Measurements from ENCODE around the gene RASD2.

- no peak for TF ChIP-seq CTCF (IDR thresholded peaks at IDR 0.05)
- no peak for TF ChIP-seq EP300 (IDR thresholded peaks at IDR 0.05)
Observed at GRCh38 chr22:35519306-35520000, 21.2 kb upstream of the RASD2 start.
